ENCODE results near the gene ZBTB17.
"Not testable (repeated sequence)": the region's sequence is repeated elsewhere in the genome, so short reads cannot be mapped to it uniquely, and the experiment has no call there.

Gene ZBTB17

DNA sequence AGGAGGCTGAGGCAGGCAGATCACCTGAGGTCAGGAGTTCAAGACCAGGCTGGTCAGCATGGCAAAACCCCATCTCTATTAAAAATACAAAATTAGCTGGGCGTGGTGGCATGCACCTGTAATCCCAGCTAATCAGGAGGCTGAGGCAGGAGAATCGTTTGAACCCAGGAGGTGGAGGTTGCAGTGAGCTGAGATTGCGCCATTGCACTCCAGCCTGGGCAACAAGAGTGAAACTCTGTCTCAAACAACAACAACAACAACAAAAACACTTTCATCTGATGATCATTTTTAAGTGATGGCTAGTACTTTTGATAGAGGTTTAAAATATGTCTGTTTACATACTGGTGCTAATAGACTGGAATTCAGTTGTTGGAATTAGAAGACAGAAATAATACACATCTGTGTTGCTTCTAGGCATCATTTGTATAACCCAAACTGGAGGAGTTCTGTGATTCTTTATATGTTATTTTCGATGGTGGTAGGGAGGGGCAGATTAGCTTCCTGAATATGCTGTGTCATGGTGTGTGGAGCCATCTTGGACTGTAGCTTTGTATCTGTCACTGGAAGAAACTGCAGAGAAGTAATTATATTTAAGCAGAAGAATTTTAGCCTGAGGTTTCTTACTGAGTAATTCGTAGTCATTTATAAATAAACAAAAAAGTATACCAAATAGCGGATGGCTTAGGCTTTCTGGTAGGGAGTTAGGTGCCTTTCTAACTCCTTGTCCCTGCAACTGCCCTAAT is 82.9 kb downstream of the ZBTB17 start:
- not testable (repeated sequence) for FAIRE-seq
